Panc1 (cell line): ENCODE data around the gene FAF2. TPM values are rescaled to one million over a fixed set of nuclear protein-coding genes. Genes with fewer than 3 reads are reported as not detected.

ENCODE experiments used
- ATAC-seq: fragments of 200-7000 bp; cut with Tn5 transposase; 2 replicates; pipeline ENCODE4 v1.9.1; 2020; ENCODE audit warnings: mild to moderate bottlenecking, moderate library complexity
- BruUV-seq: library from RNA; stranded (reverse); fragments of 400-500 nt; replicated peaks from 2 replicates; lab custom pipeline; 2021; lab: Mats Ljungman, UMichigan
- CTCF ChIA-PET: fragments of 300-600 bp; sonication (Branson Sonifier 250); formaldehyde crosslinking; loops from one replicate; lab custom pipeline; 2022; ENCODE audit warnings: antibody characterized with exemption; lab: Charles Lee
- POLR2A ChIA-PET: fragments of 300-600 bp; sonication (Branson Sonifier 250); formaldehyde crosslinking; loops from one replicate; lab custom pipeline; 2022; ENCODE audit warnings: antibody characterized with exemption; lab: Charles Lee
- DNase-seq: peaks from one replicate; pipeline ENCODE4 v3.0.0-alpha.2; 2010; ENCODE audit warnings: low read depth, low spot score
- H3K27ac ChIP-seq: 2 replicates; pipeline ENCODE4 v1.5.1; 2011; ENCODE audit warnings: mild to moderate bottlenecking, low read length, inconsistent platforms
- H3K27me3 ChIP-seq: fragments of 200-500 bp; sonication (Bioruptor generic); 2 replicates; pipeline ENCODE4 v1.6.0; 2014; ENCODE audit warnings: low read length, inconsistent platforms; ENCODE audit not compliant: control insufficient read depth, insufficient read depth
- H3K36me3 ChIP-seq: fragments of 200-500 bp; sonication (Bioruptor generic); 2 replicates; pipeline ENCODE4 v1.5.1; 2014; ENCODE audit warnings: inconsistent platforms, mild to moderate bottlenecking, low read length, moderate library complexity; ENCODE audit not compliant: control insufficient read depth, insufficient read depth
- H3K4me1 ChIP-seq: 2 replicates; pipeline ENCODE4 v1.5.1; 2011; ENCODE audit warnings: inconsistent platforms, mild to moderate bottlenecking, low read length, moderate library complexity; ENCODE audit not compliant: control insufficient read depth, insufficient read depth
- H3K4me3 ChIP-seq, 2 experiments: 2 replicates each; pipeline ENCODE4 v1.5.1; 2011 to 2012; ENCODE audit warnings: low read depth in 2 of 2, low read length in 2 of 2, mild to moderate bottlenecking in 2 of 2, inconsistent platforms in 1 of 2, moderate library complexity in 1 of 2
- H3K9me3 ChIP-seq: fragments of 200-500 bp; sonication (Bioruptor generic); 2 replicates; pipeline ENCODE4 v1.5.1; 2014; ENCODE audit warnings: low read depth, mild to moderate bottlenecking, inconsistent platforms, low read length, moderate library complexity; ENCODE audit not compliant: control insufficient read depth, insufficient read depth
- POLR2AphosphoS5 ChIP-seq: IDR thresholded peaks from 2 replicates; pipeline ENCODE4 v1.6.1; 2012; ENCODE audit warnings: mild to moderate bottlenecking, low read depth, low read length, moderate library complexity
- REST ChIP-seq, 2 experiments: IDR thresholded peaks; 2 replicates each; pipeline ENCODE4 v1.6.1; 2011 to 2012; ENCODE audit warnings: low read depth in 2 of 2, control low read depth in 1 of 2, low read length in 1 of 2, mild to moderate bottlenecking in 1 of 2, moderate library complexity in 1 of 2; ENCODE audit not compliant: insufficient read depth in 1 of 2
- SIN3A ChIP-seq: IDR thresholded peaks from 2 replicates; pipeline ENCODE4 v1.6.1; 2012; ENCODE audit warnings: low read depth, mild to moderate bottlenecking, low read length, moderate library complexity, borderline replicate concordance; ENCODE audit not compliant: insufficient read depth
- TCF7L2 ChIP-seq: IDR thresholded peaks from 2 replicates; pipeline ENCODE4 v1.6.1; 2011; ENCODE audit warnings: mild to moderate bottlenecking, low read depth, low read length, inconsistent platforms
- in situ Hi-C: cut with HindIII; loops from 2 replicates; pipeline ENCODE4 v1.10.0; 2016; ENCODE audit warnings: low sequenced_read_pairs, low pct_unique_long_range_greater_than_20kb
- intact Hi-C: fragments of 100-400 bp; cut with micrococcal nuclease; formaldehyde crosslinking; loops from one replicate; pipeline ENCODE4 v1.10.0; 2022; ENCODE audit not compliant: unreplicated experiment
- total RNA-seq: library from RNA; stranded (reverse); gene quantifications from one replicate; pipeline ENCODE4 v1.2.1, GENCODE V29; 2021; ENCODE audit not compliant: unreplicated experiment
- TF ChIP-seq, protein P1 (sequence below): fragments of 450-650 bp; IDR thresholded peaks from 2 replicates; pipeline ENCODE4 v1.5.1; 2017; ENCODE audit warnings: mild to moderate bottlenecking

The FAF2 gene
- total RNA-seq, 1 experiment from 2014 or later = 86.6 TPM

DNA sequence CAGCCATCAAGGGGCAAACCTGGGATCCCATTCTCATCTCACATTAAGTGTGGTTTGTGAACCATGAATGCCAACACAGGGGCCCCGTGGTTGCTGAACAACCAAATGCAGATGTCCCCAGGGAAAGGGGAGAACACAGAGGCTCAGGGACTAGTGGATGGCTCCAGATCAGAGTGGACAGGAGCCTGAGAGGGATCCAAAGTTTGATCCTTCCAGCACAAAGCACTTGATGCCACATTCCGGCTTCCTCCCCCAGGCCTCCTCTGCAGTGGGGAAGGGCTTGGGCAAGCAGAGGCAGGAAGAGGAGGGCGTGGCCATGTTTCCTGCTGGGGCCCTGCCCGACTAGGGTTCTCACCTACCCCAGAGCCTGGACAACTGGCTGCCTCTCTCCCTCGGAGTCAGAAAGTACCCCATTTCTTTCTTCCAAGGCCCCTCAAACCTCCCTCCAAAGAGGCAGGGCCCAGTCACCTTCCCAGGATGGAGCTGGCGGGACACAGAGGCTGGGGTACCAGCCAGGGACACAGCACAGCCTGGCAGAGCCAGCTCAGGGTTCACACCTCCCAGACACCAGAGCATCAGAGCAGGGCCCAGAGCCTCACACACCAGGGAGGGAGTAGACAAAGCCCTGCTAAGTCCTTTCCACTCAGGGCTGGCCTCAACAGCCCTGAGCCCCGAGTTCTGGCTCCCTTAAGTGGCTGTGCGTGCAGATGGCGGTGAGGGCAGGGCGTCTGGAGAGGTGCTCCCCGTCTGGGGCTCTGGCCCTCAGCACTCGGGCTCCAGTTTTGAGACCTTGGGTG, 93.4 kb downstream of the FAF2 start:
- POLR2A ChIA-PET = no interaction called here
- peak overlapping the region in 1 of 2 experiments; percentile 69; a peak in 2 of 4 replicates for H3K4me3 ChIP-seq

GRCh38 chr5:176542135-176542595, 94.0 kb downstream of the FAF2 start:
- CTCF ChIA-PET = interaction anchor here (0.8 to 1.0 kb wide), 2 partner anchors 11 to 90 kb away, joined by 6 to 13 read pairs; no protein-coding TSS in a partner anchor
- H3K27me3 ChIP-seq = no peaks in the 10 kb centered on the region
- H3K36me3 ChIP-seq = no peaks in the 10 kb centered on the region; the same call in 1 of the 2 replicates
- in situ Hi-C loops = no loop called here
- DNase-seq (no peak), ATAC-seq (no peak)
- TF ChIP-seq POLR2AphosphoS5 (no peak), REST (IDR thresholded peaks at IDR 0.05; ENCODE audit: insufficient read depth in 1 of 2, low read depth in 2 of 2, low read length in 1 of 2) (no peak), TCF7L2 (no peak), SIN3A (no peak)
- TF ChIP-seq, protein P1, sequence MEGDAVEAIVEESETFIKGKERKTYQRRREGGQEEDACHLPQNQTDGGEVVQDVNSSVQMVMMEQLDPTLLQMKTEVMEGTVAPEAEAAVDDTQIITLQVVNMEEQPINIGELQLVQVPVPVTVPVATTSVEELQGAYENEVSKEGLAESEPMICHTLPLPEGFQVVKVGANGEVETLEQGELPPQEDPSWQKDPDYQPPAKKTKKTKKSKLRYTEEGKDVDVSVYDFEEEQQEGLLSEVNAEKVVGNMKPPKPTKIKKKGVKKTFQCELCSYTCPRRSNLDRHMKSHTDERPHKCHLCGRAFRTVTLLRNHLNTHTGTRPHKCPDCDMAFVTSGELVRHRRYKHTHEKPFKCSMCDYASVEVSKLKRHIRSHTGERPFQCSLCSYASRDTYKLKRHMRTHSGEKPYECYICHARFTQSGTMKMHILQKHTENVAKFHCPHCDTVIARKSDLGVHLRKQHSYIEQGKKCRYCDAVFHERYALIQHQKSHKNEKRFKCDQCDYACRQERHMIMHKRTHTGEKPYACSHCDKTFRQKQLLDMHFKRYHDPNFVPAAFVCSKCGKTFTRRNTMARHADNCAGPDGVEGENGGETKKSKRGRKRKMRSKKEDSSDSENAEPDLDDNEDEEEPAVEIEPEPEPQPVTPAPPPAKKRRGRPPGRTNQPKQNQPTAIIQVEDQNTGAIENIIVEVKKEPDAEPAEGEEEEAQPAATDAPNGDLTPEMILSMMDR = no peak
- no peaks in the 10 kb centered on the region for H3K9me3 ChIP-seq
- intact Hi-C loops = no loop called here
- BruUV-seq = no TSS peak
- H3K4me3 ChIP-seq = peak overlapping the region; percentile 65 to 69
- H3K27ac ChIP-seq = peak overlapping the region; percentile 86
- POLR2A ChIA-PET = no interaction called here
- H3K4me1 ChIP-seq = peaks cover 44% of the 10 kb centered on the region

More for the DNA sequence above, 93.4 kb downstream of the FAF2 start:
- in situ Hi-C loops = no loop called here
- H3K27ac ChIP-seq = peak overlapping the region; percentile 86
- intact Hi-C loops = no loop called here
- no TSS peak for BruUV-seq
- TF ChIP-seq, protein P1 = no peak
- no peak for TF ChIP-seq REST (IDR thresholded peaks at IDR 0.05; ENCODE audit: insufficient read depth in 1 of 2, low read depth in 2 of 2, low read length in 1 of 2)
- TF ChIP-seq SIN3A = no peak
- TF ChIP-seq POLR2AphosphoS5 = no peak
- no peak for TF ChIP-seq TCF7L2
- no peaks in the 10 kb centered on the region for H3K9me3 ChIP-seq
- ATAC-seq (no peak), DNase-seq (no peak)
- H3K27me3 ChIP-seq = no peaks in the 10 kb centered on the region
- CTCF ChIA-PET = no interaction called here
- peaks cover 44% of the 10 kb centered on the region for H3K4me1 ChIP-seq
- peaks cover 6% of the 10 kb centered on the region for H3K36me3 ChIP-seq
